B cell (primary cell): ENCODE results near the gene EPS8L3. TPM values are rescaled to one million over a fixed set of nuclear protein-coding genes. Genes with fewer than 3 reads are reported as not detected.
"Not testable (repeated sequence)": the region's sequence is repeated elsewhere in the genome, so short reads cannot be mapped to it uniquely, and the experiment has no call there.

Experiments used
- ATAC-seq: fragments of 200-7000 bp; cut with Tn5 transposase; one replicate; pipeline ENCODE4 v1.10.0; 2021; ENCODE audit warnings: low read depth, mild to moderate bottlenecking, moderate number of reproducible peaks, moderate library complexity
- CTCF ChIA-PET: fragments of 350-600 bp; sonication (Branson Sonifier 250); formaldehyde crosslinking; loops from one replicate; lab custom pipeline; 2021; ENCODE audit warnings: antibody characterized with exemption, inconsistent platforms; lab: Charles Lee
- POLR2A ChIA-PET: fragments of 350-600 bp; sonication (Branson Sonifier 250); formaldehyde crosslinking; loops from one replicate; lab custom pipeline; 2021; ENCODE audit warnings: antibody characterized with exemption; lab: Charles Lee
- DNase-seq: peaks from one replicate; pipeline ENCODE4 v3.0.0; 2013
- H2AFZ ChIP-seq: 2 replicates; pipeline ENCODE4 v1.6.1; 2012; ENCODE audit warnings: mild to moderate bottlenecking, low read depth, low read length; ENCODE audit not compliant: insufficient read depth, poor library complexity, severe bottlenecking
- H3K27ac ChIP-seq, 2 donors: 1 replicate in 1 of 2; 2 replicates in 1 of 2; pipeline ENCODE4 v1.5.1; 2012 to 2013; ENCODE audit warnings: low read length in 2 of 2, mild to moderate bottlenecking in 2 of 2, moderate library complexity in 1 of 2
- H3K27me3 ChIP-seq, 4 experiments: fragments of 200-600 bp in 1 of 4; sonication (generic) in 1 of 4; replicated peaks in 1 of 4; 1 replicate in 2 of 4; 2 replicates in 2 of 4; pipeline versions ENCODE4 v1.6.1 to v1.7.0; 2013 to 2016; ENCODE audit warnings: low read length in 3 of 4, mild to moderate bottlenecking in 2 of 4, mixed read lengths in 1 of 4, moderate library complexity in 1 of 4; ENCODE audit not compliant: insufficient read depth in 4 of 4, control insufficient read depth in 3 of 4; ENCODE audit errors: control extremely low read depth in 1 of 4
- H3K36me3 ChIP-seq, 2 experiments: replicated peaks in 1 of 2; 1 replicate in 1 of 2; 2 replicates in 1 of 2; pipeline versions ENCODE4 v1.6.1 to v1.7.1; 2013; ENCODE audit warnings: low read length in 1 of 2; ENCODE audit not compliant: insufficient read depth in 2 of 2, control insufficient read depth in 1 of 2; ENCODE audit errors: control extremely low read depth in 1 of 2, extremely low read depth in 1 of 2
- H3K4me1 ChIP-seq, 2 donors: fragments of 200-600 bp in 1 of 2; sonication (generic) in 1 of 2; 1 replicate in 1 of 2; 2 replicates in 1 of 2; pipeline versions ENCODE4 v1.5.1 to v1.6.1; 2013 to 2017; ENCODE audit warnings: low read length in 2 of 2; ENCODE audit not compliant: control insufficient read depth in 2 of 2, insufficient read depth in 2 of 2
- H3K4me2 ChIP-seq: replicated peaks from 2 replicates; pipeline ENCODE3; 2012; ENCODE audit warnings: mild to moderate bottlenecking, low read depth, low read length; ENCODE audit not compliant: poor library complexity, severe bottlenecking
- H3K4me3 ChIP-seq, 5 experiments: fragments of 200-600 bp in 1 of 5; sonication (generic) in 1 of 5; 1 replicate in 3 of 5; 2 replicates in 2 of 5; pipeline versions ENCODE4 v1.5.1 to v1.7.0; 2011 to 2016; ENCODE audit warnings: low read length in 4 of 5, mild to moderate bottlenecking in 4 of 5, low read depth in 2 of 5, control low read depth in 1 of 5, moderate library complexity in 1 of 5; ENCODE audit not compliant: insufficient read depth in 1 of 5; ENCODE audit errors: control extremely low read depth in 1 of 5, extremely low read depth in 1 of 5
- H3K79me2 ChIP-seq: fragments of 200-600 bp; sonication (generic); one replicate; pipeline ENCODE4 v1.6.0; 2016; ENCODE audit warnings: low read length; ENCODE audit not compliant: control insufficient read depth, insufficient read depth
- H3K9ac ChIP-seq: fragments of 200-600 bp; sonication (generic); 2 replicates; pipeline ENCODE4 v1.6.1; 2017; ENCODE audit warnings: mild to moderate bottlenecking, low read length, moderate library complexity
- H3K9me3 ChIP-seq, 3 donors: one replicate each; pipeline versions ENCODE4 v1.6.1 to v1.7.1; 2013; ENCODE audit warnings: low read length in 2 of 3; ENCODE audit not compliant: control insufficient read depth in 2 of 3, insufficient read depth in 1 of 3; ENCODE audit errors: control extremely low read depth in 1 of 3
- H4K20me1 ChIP-seq: 2 replicates; pipeline ENCODE4 v1.6.0; 2012; ENCODE audit warnings: mild to moderate bottlenecking, low read length; ENCODE audit not compliant: insufficient read depth, control insufficient read depth, poor library complexity, severe bottlenecking
- H3K27ac Mint-ChIP-seq: one replicate; pipeline ENCODE4 v1.8.0; 2021; ENCODE audit warnings: mixed read lengths
- H3K27me3 Mint-ChIP-seq: one replicate; pipeline ENCODE4 v1.8.0; 2021; ENCODE audit warnings: mixed read lengths
- H3K4me1 Mint-ChIP-seq: one replicate; pipeline ENCODE4 v1.8.0; 2021; ENCODE audit warnings: mixed read lengths
- H3K4me3 Mint-ChIP-seq: one replicate; pipeline ENCODE4 v1.8.0; 2021; ENCODE audit warnings: mixed read lengths
- H3K9me3 Mint-ChIP-seq: one replicate; pipeline ENCODE4 v1.8.0; 2022; ENCODE audit warnings: mixed read lengths; ENCODE audit not compliant: insufficient read depth
- CTCF ChIP-seq: fragments of 200-600 bp; IDR thresholded peaks from one replicate; pipeline ENCODE4 v1.8.0; 2022; ENCODE audit warnings: antibody characterized with exemption, mild to moderate bottlenecking
- EZH2 ChIP-seq: IDR thresholded peaks from 2 replicates; pipeline ENCODE4 v1.6.1; 2012; ENCODE audit warnings: borderline replicate concordance, low read depth, mild to moderate bottlenecking, moderate library complexity, low read length; ENCODE audit not compliant: insufficient read depth, poor library complexity, severe bottlenecking
- WGBS: methylation state at CpG from one replicate; pipeline ENCODE4 v1.1.5; 2013; ENCODE audit warnings: missing lambda C conversion rate; ENCODE audit not compliant: insufficient coverage; 5-methylcytosine and 5-hydroxymethylcytosine counted together
- intact Hi-C: fragments of 100-400 bp; cut with micrococcal nuclease; formaldehyde crosslinking; loops from one replicate; pipeline ENCODE4 v1.10.0; 2022
- polyA plus RNA-seq: library from polyadenylated mRNA; depleted of rRNA; stranded (reverse); fragments of >200 nt; gene quantifications from 2 replicates; pipeline ENCODE4 v1.2.3, GENCODE V29; 2012
- total RNA-seq, 2 donors: library from RNA; stranded (reverse); fragments of 120-200 nt in 1 of 2; gene quantifications; 1 replicate in 1 of 2; 2 replicates in 1 of 2; pipeline versions ENCODE4 v1.2.3 to v1.2.4, GENCODE V29; 2013 to 2022

The EPS8L3 gene
- total and polyA plus RNA-seq, 2 donors (not counting 1 experiment from before 2014, with no cell fraction given), result not detected

DNA sequence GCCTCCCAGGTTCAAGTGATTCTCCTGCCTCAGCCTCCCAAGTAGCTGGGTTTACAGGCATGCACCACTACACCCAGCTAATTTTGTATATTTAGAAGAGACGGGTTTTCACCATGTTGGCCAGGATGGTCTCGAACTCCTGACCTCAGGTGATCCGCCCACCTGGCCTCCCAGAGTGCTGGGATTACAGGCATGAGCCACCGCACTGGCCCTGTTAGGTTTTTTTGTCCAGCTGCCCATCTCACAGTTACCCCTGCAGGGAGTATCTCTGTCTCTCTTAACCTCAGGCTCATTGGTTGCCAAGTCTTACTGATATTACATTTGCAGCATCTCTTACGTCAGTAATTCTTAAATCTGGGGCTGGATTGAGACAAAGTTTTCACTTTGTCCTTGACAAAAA lies 7.4 kb downstream of the EPS8L3 start:
- CTCF ChIA-PET, result interaction anchor here (1.3 kb wide), 1 partner anchor 18 kb away, joined by 5 read pairs; no protein-coding TSS in a partner anchor
- H4K20me1 ChIP-seq, intact Hi-C loops, H3K4me2 ChIP-seq, H3K9me3 ChIP-seq, H3K4me1 Mint-ChIP-seq, H3K27me3 ChIP-seq, H3K4me3 ChIP-seq, H3K36me3 ChIP-seq, H3K9ac ChIP-seq, H3K27ac Mint-ChIP-seq, H3K4me1 ChIP-seq, H3K27ac ChIP-seq, POLR2A ChIA-PET, H3K79me2 ChIP-seq, ATAC-seq, H2AFZ ChIP-seq, H3K9me3 Mint-ChIP-seq, H3K4me3 Mint-ChIP-seq, DNase-seq: not testable (repeated sequence)
- WGBS, result 95% methylated on average over 3 of the region's 5 CpGs
- peaks cover 13% of the 10 kb centered on the region for H3K27me3 Mint-ChIP-seq

- Histone ChIP-seq H3K27me3 (peaks cover 0 to 6% (median 0%) of the 10 kb centered on the region in 4 experiments), H3K4me2 (no peak overlapping the region), H3K36me3 (no peaks in the 10 kb centered on the region), H3K79me2 (no peaks in the 10 kb centered on the region), H2AFZ (no peak overlapping the region), H3K4me1 (no peaks in the 10 kb centered on the region), H4K20me1 (no peaks in the 10 kb centered on the region), H3K9ac (no peak overlapping the region), H3K27ac (no peak overlapping the region), H3K9me3 (no peaks in the 10 kb centered on the region), H3K4me3 (no peak overlapping the region)
- Mint-ChIP-seq H3K9me3 (no peaks in the 10 kb centered on the region), H3K27ac (no peak overlapping the region), H3K4me3 (no peak overlapping the region), H3K4me1 (no peaks in the 10 kb centered on the region), H3K27me3 (peaks cover 22% of the 10 kb centered on the region)
- CTCF ChIA-PET, result interaction anchor here (1.2 kb wide), 1 partner anchor 23 kb away, joined by 3 read pairs; no protein-coding TSS in a partner anchor
- POLR2A ChIA-PET, result interaction anchor here (1.2 kb wide), 1 partner anchor 157 kb away, joined by 3 read pairs; no protein-coding TSS in a partner anchor
- intact Hi-C loops, result no loop called here
- WGBS, result no CpG with 5 or more reads among the region's 2 CpGs
- TF ChIP-seq EZH2 (no peak), CTCF (no peak)
- ATAC-seq (no peak), DNase-seq (no peak)
Measured at GRCh38 chr1:109754738-109755137, 9.0 kb downstream of the EPS8L3 start.
